ENCODE measurements around the gene RPN2. TPM values are rescaled to one million over a fixed set of nuclear protein-coding genes. Genes with fewer than 3 reads are reported as not detected.
"Not testable (repeated sequence)": the region's sequence is repeated elsewhere in the genome, so short reads cannot be mapped to it uniquely, and the experiment has no call there.

RPN2 gene
- total RNA-seq, 1 donor from 2014 or later = 185 TPM

DNA sequence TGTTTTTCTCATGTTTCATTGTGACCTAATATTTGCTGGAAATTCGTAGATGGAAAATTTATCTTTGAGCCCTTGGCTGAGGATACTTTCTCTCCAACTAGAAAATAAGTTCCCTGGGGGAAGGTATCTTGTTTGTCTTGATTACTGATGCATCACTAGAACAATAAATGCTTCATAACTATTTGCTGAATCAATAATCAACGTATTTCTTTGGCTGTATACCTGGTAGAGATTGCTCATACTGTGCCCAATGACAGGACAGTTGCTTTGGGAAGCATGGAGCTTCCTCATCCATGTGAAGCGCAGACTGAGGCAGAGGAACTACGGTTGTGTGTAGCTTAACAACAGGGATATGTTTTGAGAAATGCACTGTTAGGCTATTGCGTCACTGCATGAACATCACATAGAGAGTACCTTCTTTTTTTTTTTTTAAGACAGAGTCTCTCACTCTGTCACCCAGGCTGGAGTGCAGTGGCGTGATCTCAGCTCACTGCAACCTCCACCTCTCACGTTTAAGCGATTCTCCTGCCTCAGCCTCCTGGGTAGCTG lies 34.2 kb upstream of the RPN2 start:
- no peak for DNase-seq (ENCODE audit: low spot score)
- TF ChIP-seq, protein P1, sequence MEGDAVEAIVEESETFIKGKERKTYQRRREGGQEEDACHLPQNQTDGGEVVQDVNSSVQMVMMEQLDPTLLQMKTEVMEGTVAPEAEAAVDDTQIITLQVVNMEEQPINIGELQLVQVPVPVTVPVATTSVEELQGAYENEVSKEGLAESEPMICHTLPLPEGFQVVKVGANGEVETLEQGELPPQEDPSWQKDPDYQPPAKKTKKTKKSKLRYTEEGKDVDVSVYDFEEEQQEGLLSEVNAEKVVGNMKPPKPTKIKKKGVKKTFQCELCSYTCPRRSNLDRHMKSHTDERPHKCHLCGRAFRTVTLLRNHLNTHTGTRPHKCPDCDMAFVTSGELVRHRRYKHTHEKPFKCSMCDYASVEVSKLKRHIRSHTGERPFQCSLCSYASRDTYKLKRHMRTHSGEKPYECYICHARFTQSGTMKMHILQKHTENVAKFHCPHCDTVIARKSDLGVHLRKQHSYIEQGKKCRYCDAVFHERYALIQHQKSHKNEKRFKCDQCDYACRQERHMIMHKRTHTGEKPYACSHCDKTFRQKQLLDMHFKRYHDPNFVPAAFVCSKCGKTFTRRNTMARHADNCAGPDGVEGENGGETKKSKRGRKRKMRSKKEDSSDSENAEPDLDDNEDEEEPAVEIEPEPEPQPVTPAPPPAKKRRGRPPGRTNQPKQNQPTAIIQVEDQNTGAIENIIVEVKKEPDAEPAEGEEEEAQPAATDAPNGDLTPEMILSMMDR (IDR thresholded peaks at IDR 0.05) = no peak

GRCh38 chr20:37147250-37147649 lies 31.9 kb upstream of the RPN2 start:
- TF ChIP-seq, protein P1 (IDR thresholded peaks at IDR 0.05) = no peak
- Mint-ChIP-seq H3K9me3 (ENCODE audit: low read depth) (no peaks in the 10 kb centered on the region), H3K27me3 (ENCODE audit: low read depth) (no peaks in the 10 kb centered on the region), H3K4me3 (ENCODE audit: unreplicated experiment) (no peak overlapping the region), H3K36me3 (ENCODE audit: low read depth) (peaks cover 1% of the 10 kb centered on the region), H3K27ac (ENCODE audit: unreplicated experiment) (no peak overlapping the region), H3K4me1 (ENCODE audit: low read depth) (peaks cover 7% of the 10 kb centered on the region)
- no peak for DNase-seq (ENCODE audit: low spot score)

More for the DNA sequence above, 34.2 kb upstream of the RPN2 start:
- no peak overlapping the region for H3K4me3 Mint-ChIP-seq (ENCODE audit: unreplicated experiment)
- peaks cover 7% of the 10 kb centered on the region for H3K4me1 Mint-ChIP-seq (ENCODE audit: low read depth)
- peaks cover 1% of the 10 kb centered on the region for H3K36me3 Mint-ChIP-seq (ENCODE audit: low read depth)
- H3K27ac Mint-ChIP-seq (ENCODE audit: unreplicated experiment) = no peak overlapping the region
- H3K27me3 Mint-ChIP-seq (ENCODE audit: low read depth) = no peaks in the 10 kb centered on the region
- no peaks in the 10 kb centered on the region for H3K9me3 Mint-ChIP-seq (ENCODE audit: low read depth)

GRCh38 chr20:37150864-37151263 lies 28.3 kb upstream of the RPN2 start:
- not testable (repeated sequence) for H3K9me3 Mint-ChIP-seq (ENCODE audit: low read depth); H3K36me3 Mint-ChIP-seq (ENCODE audit: low read depth); H3K4me3 Mint-ChIP-seq (ENCODE audit: unreplicated experiment); H3K4me1 Mint-ChIP-seq (ENCODE audit: low read depth); H3K27me3 Mint-ChIP-seq (ENCODE audit: low read depth); DNase-seq (ENCODE audit: low spot score); H3K27ac Mint-ChIP-seq (ENCODE audit: unreplicated experiment)

- Mint-ChIP-seq H3K36me3 (ENCODE audit: low read depth) (peaks cover 8% of the 10 kb centered on the region), H3K9me3 (ENCODE audit: low read depth) (no peaks in the 10 kb centered on the region), H3K27ac (ENCODE audit: unreplicated experiment) (no peak overlapping the region), H3K4me3 (ENCODE audit: unreplicated experiment) (no peak overlapping the region), H3K27me3 (ENCODE audit: low read depth) (no peaks in the 10 kb centered on the region), H3K4me1 (ENCODE audit: low read depth) (no peaks in the 10 kb centered on the region)
- DNase-seq (ENCODE audit: low spot score) = no peak
- TF ChIP-seq, protein P1 (IDR thresholded peaks at IDR 0.05) = no peak
These were observed 27.6 kb upstream of the RPN2 start for GRCh38 chr20:37151529-37151928.

- H3K4me1 Mint-ChIP-seq (ENCODE audit: low read depth) = no peaks in the 10 kb centered on the region
- H3K27me3 Mint-ChIP-seq (ENCODE audit: low read depth) = no peaks in the 10 kb centered on the region
- DNase-seq (ENCODE audit: low spot score) = no peak
- no peaks in the 10 kb centered on the region for H3K9me3 Mint-ChIP-seq (ENCODE audit: low read depth)
- H3K4me3 Mint-ChIP-seq (ENCODE audit: unreplicated experiment) = no peak overlapping the region
- peaks cover 8% of the 10 kb centered on the region for H3K36me3 Mint-ChIP-seq (ENCODE audit: low read depth)
- H3K27ac Mint-ChIP-seq (ENCODE audit: unreplicated experiment) = no peak overlapping the region
- TF ChIP-seq, protein P1 (IDR thresholded peaks at IDR 0.05) = no peak
These were observed 26.8 kb upstream of the RPN2 start for GRCh38 chr20:37152284-37152683.

DNA sequence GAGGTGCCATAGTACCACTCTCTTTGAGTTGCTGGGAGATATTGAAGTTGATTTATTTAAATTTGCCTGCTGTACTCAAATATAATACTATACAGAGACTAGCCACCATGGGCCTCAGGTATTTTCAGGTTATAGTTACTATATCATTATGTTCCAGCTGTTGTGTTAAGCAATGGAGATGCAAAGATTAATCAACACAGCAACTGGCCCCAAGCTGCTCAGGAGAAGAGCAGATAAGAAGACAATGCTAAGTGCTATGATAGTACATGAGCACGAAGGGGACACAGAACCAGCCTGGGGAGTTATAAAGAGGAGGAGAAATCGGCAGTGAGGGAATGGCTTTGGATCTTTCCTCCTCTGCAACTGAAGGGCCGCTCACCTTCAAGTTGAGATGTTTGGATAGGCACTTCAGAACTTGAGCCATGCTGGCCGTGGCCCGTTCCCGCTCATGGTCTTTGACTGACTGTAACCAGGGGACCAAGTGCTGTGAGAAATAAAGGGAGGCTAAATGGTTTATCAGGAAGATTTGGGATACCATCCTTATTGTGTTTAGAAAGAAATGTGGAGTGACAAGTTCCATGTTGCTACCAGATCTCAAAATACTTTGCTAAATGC lies 24.3 kb upstream of the RPN2 start:
- TF ChIP-seq, protein P1 (IDR thresholded peaks at IDR 0.05) = no peak
- H3K4me3 Mint-ChIP-seq (ENCODE audit: unreplicated experiment) = no peak overlapping the region
- no peaks in the 10 kb centered on the region for H3K4me1 Mint-ChIP-seq (ENCODE audit: low read depth)
- H3K27ac Mint-ChIP-seq (ENCODE audit: unreplicated experiment) = no peak overlapping the region
- peaks cover 10% of the 10 kb centered on the region for H3K36me3 Mint-ChIP-seq (ENCODE audit: low read depth)
- no peak for DNase-seq (ENCODE audit: low spot score)
- no peaks in the 10 kb centered on the region for H3K27me3 Mint-ChIP-seq (ENCODE audit: low read depth)
- H3K9me3 Mint-ChIP-seq (ENCODE audit: low read depth) = no peaks in the 10 kb centered on the region
